ENCODE results near the gene RAB11A. TPM values are rescaled to one million over a fixed set of nuclear protein-coding genes. Genes with fewer than 3 reads are reported as not detected.

Gene RAB11A
- total and polyA plus RNA-seq, 9 of the 15 experiments (the other 6 are each of a cell fraction or from before 2014, with no cell fraction given): 129 to 369 (median 245) TPM

DNA sequence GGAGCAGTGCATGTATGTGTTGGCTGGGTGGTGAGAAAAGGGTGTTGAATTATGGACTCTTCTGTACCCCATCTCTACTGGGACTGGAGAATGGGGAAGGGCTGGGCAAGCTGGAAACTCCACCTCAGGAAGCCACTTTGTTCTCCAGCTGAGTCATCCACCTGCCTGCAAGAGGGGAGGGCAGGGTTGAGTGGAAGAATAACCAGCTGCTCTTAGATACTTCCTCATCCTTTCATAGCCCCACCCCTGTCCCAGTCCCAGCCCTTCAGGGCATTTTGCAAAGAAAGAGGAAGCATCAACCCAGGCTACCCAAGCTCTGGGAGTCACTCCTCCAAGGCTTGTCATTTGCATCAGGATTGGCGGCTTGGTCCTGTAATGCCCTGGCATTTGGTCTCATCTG, 33.1 kb downstream of the RAB11A start (continued):
- TF ChIP-seq, protein P1, sequence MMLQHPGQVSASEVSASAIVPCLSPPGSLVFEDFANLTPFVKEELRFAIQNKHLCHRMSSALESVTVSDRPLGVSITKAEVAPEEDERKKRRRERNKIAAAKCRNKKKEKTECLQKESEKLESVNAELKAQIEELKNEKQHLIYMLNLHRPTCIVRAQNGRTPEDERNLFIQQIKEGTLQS (IDR thresholded peaks at IDR 0.05): peak; percentile 80
- TF ChIP-seq, protein P1 (CRISPR knock-in tag; conservative IDR thresholded peaks at IDR 0.05): no peak
- TF ChIP-seq NFE2 (IDR thresholded peaks at IDR 0.05; ENCODE audit: low read depth): peak; percentile 94
- peak; percentile 67 for TF ChIP-seq JUN (IDR thresholded peaks at IDR 0.05; ENCODE audit: borderline replicate concordance, low read depth, low read length)
- TF ChIP-seq JUN (CRISPR knock-in tag; IDR thresholded peaks at IDR 0.05; ENCODE audit: borderline replicate concordance): no peak

DNA sequence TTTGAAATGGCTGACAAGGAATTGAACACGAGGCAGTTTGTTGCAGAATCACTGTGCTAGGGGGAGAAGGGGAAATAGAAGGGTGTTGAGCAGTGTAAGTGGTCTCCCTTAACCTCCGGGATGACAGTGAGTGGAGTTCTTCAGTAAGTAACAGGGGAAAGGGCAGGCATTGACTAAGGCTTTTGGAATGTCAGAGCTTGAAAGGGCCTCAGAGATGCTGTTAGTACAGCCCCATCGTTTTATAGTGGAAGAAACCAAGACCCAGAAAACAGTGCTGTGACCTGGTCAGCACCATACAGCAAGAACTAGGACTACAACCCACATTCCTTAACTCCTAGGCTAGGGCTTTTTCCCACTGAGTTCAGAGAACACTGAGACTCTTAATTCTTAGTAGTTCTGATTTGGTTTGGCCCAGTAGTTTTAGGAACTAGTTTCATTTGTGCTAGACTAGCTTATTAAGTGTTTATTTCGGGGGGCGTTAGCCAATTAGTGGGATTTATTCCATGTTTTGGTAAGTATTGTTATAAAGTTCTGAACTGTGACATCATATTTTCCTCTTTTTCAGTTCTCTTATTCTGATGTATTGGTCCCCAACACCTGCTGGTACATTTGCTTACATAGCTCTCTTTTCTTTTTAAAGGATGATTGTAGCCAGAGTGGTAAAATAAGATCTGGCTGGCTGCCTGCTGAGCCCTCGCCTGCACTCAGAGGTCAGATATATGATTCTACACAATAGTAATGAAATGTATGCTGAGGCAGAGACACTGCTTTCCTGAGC, 34.2 kb downstream of the RAB11A start:
- peak overlapping the region; percentile 26 to 33; a peak in 1 of 4 replicates for H3K9ac ChIP-seq (ENCODE audit: insufficient read depth in 1 of 2, low read depth in 2 of 2, low read length in 2 of 2)
- H4K20me1 ChIP-seq (replicated peaks; ENCODE audit: control insufficient read depth, insufficient read depth, low read length): peaks cover 4% of the 10 kb centered on the region
- ATAC-seq (no peak), DNase-seq (ENCODE audit: extremely low read depth in 1 of 4, low spot score in 3 of 4) (peak in 1 of 4 experiments; percentile 3), FAIRE-seq (no peak)
- H3K4me3 ChIP-seq: no peak overlapping the region
- intact Hi-C loops (cut with micrococcal nuclease) (no loop called here), in situ Hi-C loops (cut with MboI) (no loop called here)
- WGBS (ENCODE audit: insufficient coverage, low coverage, missing lambda C conversion rate): 72% methylated on average over 6 of the region's 6 CpGs
- peaks cover 83% of the 10 kb centered on the region for H3K36me3 ChIP-seq (ENCODE audit: control insufficient read depth, insufficient read depth, low read length)
- no peak overlapping the region for H2AFZ ChIP-seq (ENCODE audit: low read depth, low read length)
- BruUV-seq (replicated peaks): no TSS peak
- H3K27ac ChIP-seq (ENCODE audit: extremely low read depth, low read depth, low read length): peak overlapping the region; percentile 57
- H3K9me1 ChIP-seq (ENCODE audit: control insufficient read depth, insufficient read depth, low read length): no peaks in the 10 kb centered on the region
- peak overlapping the region; percentile 61; the same call in 1 of the 2 replicates for H3K4me2 ChIP-seq (ENCODE audit: insufficient read depth, low read length)
- H3K4me1 ChIP-seq (replicated peaks in 1 of 2; ENCODE audit: control insufficient read depth in 2 of 2, insufficient read depth in 2 of 2, low read length in 2 of 2): peaks cover 6 to 43% of the 10 kb centered on the region in 2 experiments
- ChIA-PET CTCF (ENCODE audit: low intra/inter-chr PET ratio) (no interaction called here), POLR2A (interaction anchor here (0.8 to 1.6 kb wide), 4 partner anchors 10 to 110 kb away, joined by 3 to 4 read pairs (median 3); no protein-coding TSS in a partner anchor)
- H3K79me2 ChIP-seq (ENCODE audit: control insufficient read depth, insufficient read depth, low read length): peaks cover 3% of the 10 kb centered on the region; the same call in 1 of the 3 replicates
- no peaks in the 10 kb centered on the region for H3K27me3 ChIP-seq (ENCODE audit: control insufficient read depth in 2 of 2, insufficient read depth in 2 of 2, low read length in 2 of 2)
- no peaks in the 10 kb centered on the region for H3K9me3 ChIP-seq (replicated peaks; ENCODE audit: control insufficient read depth, insufficient read depth, low read depth, low read length)
- TF ChIP-seq, protein P2, sequence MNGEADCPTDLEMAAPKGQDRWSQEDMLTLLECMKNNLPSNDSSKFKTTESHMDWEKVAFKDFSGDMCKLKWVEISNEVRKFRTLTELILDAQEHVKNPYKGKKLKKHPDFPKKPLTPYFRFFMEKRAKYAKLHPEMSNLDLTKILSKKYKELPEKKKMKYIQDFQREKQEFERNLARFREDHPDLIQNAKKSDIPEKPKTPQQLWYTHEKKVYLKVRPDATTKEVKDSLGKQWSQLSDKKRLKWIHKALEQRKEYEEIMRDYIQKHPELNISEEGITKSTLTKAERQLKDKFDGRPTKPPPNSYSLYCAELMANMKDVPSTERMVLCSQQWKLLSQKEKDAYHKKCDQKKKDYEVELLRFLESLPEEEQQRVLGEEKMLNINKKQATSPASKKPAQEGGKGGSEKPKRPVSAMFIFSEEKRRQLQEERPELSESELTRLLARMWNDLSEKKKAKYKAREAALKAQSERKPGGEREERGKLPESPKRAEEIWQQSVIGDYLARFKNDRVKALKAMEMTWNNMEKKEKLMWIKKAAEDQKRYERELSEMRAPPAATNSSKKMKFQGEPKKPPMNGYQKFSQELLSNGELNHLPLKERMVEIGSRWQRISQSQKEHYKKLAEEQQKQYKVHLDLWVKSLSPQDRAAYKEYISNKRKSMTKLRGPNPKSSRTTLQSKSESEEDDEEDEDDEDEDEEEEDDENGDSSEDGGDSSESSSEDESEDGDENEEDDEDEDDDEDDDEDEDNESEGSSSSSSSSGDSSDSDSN (IDR thresholded peaks at IDR 0.05; ENCODE audit: borderline replicate concordance in 1 of 2, low read depth in 2 of 2, low read length in 2 of 2): 0 out of 4 replicates have a peak, but pooled peaks of 1 of the 2 experiments have one; percentile 28
- TF ChIP-seq, protein P3, sequence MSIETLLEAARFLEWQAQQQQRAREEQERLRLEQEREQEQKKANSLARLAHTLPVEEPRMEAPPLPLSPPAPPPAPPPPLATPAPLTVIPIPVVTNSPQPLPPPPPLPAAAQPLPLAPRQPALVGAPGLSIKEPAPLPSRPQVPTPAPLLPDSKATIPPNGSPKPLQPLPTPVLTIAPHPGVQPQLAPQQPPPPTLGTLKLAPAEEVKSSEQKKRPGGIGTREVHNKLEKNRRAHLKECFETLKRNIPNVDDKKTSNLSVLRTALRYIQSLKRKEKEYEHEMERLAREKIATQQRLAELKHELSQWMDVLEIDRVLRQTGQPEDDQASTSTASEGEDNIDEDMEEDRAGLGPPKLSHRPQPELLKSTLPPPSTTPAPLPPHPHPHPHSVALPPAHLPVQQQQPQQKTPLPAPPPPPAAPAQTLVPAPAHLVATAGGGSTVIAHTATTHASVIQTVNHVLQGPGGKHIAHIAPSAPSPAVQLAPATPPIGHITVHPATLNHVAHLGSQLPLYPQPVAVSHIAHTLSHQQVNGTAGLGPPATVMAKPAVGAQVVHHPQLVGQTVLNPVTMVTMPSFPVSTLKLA (conservative IDR thresholded peaks at IDR 0.05): no peak
- TF ChIP-seq RBM39 (optimal IDR thresholded peaks at IDR 0.05; ENCODE audit: low read depth, low read length) (no peak), ZNF584 (CRISPR knock-in tag; IDR thresholded peaks at IDR 0.05; ENCODE audit: low read depth) (no peak), CREB1 (IDR thresholded peaks at IDR 0.05) (no peak), CREB1 (CRISPR knock-in tag; IDR thresholded peaks at IDR 0.05) (no peak)
- TF ChIP-seq, protein P4, sequence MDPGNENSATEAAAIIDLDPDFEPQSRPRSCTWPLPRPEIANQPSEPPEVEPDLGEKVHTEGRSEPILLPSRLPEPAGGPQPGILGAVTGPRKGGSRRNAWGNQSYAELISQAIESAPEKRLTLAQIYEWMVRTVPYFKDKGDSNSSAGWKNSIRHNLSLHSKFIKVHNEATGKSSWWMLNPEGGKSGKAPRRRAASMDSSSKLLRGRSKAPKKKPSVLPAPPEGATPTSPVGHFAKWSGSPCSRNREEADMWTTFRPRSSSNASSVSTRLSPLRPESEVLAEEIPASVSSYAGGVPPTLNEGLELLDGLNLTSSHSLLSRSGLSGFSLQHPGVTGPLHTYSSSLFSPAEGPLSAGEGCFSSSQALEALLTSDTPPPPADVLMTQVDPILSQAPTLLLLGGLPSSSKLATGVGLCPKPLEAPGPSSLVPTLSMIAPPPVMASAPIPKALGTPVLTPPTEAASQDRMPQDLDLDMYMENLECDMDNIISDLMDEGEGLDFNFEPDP (CRISPR knock-in tag; IDR thresholded peaks at IDR 0.05): no peak

Data from K562 (cell line).